Suppressor macrophage treated with lipopolysaccharide for 4 hours (primary cell): ENCODE data around the gene TNIP1.

Source experiments
- DNase-seq: peaks from one replicate; pipeline ENCODE4 v3.0.0-alpha.2; 2020

TNIP1 gene

DNA sequence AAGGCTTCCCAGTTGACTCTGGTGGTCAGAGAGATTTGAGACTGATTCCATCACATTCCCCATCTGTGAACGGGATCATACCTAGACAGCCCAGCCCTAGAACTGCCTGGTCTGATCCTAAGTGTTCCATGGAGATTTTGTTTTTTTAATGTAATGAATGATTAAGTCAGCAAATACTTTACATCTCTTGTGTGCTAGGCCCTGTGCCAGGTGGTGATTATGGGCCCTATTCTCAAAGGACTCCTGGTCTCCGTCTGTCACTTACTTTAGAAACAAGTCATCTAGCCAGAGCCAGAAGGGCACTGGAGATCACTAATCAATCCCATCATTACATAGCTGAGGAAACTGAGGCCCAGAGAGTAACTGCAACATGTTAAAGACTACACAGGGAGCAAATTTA lies 61.5 kb downstream of the TNIP1 start:
- DNase-seq: no peak

- DNase-seq: no peak
Measured at GRCh38 chr5:151018846-151019245, 62.0 kb downstream of the TNIP1 start.

DNA sequence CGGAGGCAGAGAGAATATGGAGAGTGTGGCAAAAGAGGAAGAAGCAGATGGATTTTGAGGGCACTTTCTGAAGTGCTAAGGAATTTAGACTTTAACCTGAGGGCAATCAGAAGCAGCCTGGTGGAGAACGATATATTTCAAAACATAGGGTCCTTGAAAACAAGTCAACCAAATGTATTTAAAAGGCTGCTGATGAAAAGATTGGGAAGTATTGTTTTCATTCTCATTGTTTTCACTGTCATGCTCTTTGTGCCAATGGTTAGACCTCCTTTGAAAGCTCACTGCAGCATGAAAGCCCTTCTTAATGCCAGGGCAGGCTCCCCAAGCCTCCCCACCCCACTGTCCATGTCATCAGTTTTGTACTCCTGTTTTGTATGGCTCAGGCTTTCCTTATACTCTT lies 62.9 kb downstream of the TNIP1 start:
- DNase-seq: no peak

GRCh38 chr5:151016700-151017099 lies 64.1 kb downstream of the TNIP1 start:
- DNase-seq: peak; percentile 85

- no peak for DNase-seq
Measured at GRCh38 chr5:151015974-151016587, 64.8 kb downstream of the TNIP1 start.

GRCh38 chr5:151014680-151015343 lies 66.0 kb downstream of the TNIP1 start:
- DNase-seq: no peak

GRCh38 chr5:151012862-151013261 lies 68.0 kb downstream of the TNIP1 start:
- DNase-seq: no peak

DNA sequence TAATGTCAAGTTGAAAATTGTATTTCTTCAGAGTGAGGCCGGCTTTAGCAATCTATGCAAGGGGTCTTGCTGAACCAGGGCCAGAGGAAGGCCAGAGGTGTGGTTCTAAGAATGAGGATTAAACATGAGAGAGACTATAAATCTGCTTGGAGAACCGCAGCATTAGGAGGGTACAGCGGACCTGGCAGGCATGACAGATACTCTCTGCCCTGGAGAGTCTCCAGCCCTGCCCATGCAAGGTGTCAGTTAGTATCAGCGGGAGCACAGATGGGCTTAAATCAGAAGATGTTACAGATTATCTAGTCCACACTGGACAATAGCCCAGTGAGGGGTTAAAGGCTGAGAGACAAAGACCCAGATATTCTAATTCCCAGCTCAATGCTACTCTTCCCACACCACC lies 71.9 kb downstream of the TNIP1 start:
- no peak for DNase-seq

GRCh38 chr5:151008210-151008491 lies 72.7 kb downstream of the TNIP1 start:
- DNase-seq: no peak

DNA sequence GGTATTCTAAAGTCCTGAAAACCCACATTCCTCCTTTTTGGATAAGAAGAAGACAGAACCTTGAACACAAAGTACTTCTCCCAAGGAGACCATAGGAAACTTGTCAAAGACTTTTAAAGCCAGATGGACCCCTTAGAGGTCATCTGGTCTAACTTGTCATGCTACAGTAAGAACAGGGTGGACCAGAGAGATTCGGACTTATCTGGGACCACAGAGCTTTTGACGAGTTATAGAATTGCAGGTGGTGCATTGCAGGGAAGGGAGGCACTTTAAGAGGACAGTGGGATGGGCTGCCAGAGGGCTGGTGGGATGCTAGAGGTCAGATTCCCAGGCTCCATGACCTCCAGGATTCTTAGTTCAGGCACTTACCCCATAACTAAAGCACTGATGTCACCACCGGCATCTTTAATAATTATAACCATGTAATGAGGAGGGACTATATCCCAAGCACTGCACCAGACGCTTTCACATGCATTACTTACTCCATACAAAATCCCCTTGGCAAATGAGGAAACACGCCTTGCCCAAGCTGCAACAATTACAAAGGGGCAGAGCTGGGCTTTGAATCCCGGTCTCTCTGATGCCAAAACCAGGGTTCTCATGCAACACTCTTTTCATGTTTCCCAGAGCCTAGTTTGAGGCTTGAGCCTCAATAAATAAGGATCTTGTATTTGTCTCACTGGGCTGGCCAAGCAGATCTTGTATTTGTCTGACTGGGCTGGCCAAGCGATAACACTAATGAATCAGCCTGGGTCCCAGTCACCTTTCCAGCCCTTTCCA lies 73.2 kb downstream of the TNIP1 start:
- no peak for DNase-seq

DNA sequence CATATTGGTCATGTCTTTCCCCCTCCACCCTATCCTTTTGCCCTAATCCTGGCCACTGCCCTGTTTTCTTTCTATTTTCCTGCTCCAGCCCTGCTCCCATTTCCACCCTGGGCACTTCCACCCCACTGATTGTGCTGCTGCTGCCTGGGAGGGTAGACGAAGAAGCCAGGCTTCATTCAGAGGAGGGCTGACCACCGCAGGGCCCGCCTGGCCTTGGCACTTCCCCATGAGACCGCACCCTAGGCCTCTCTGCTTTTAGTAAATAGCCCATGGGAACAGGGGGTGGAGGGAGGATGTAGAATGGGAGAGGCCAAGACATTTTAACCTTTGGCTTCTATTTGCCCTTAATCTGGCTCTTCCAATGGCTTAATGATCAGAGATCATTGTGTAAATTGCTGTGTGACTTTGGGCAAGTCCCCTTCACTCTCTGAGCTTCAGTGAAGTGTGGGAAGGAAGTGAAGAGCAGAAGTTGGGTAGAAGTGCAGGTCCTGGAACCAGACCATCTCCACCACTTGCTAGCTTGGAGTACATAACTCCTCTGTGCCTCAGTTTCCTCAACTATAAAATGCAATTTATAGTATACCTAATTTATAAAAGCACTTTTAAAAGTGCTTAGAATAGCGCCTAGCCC lies 74.0 kb downstream of the TNIP1 start:
- no peak for DNase-seq

GRCh38 chr5:151005950-151006576 lies 74.8 kb downstream of the TNIP1 start:
- DNase-seq: peak; percentile 65

- no peak for DNase-seq
Measured at GRCh38 chr5:151005187-151005949, 75.5 kb downstream of the TNIP1 start.

- DNase-seq: no peak
Measured at GRCh38 chr5:151004499-151004898, 76.3 kb downstream of the TNIP1 start.

GRCh38 chr5:151003503-151003860 lies 77.4 kb downstream of the TNIP1 start:
- no peak for DNase-seq

- DNase-seq: no peak
Measured at GRCh38 chr5:151002681-151003502, 77.9 kb downstream of the TNIP1 start.

DNA sequence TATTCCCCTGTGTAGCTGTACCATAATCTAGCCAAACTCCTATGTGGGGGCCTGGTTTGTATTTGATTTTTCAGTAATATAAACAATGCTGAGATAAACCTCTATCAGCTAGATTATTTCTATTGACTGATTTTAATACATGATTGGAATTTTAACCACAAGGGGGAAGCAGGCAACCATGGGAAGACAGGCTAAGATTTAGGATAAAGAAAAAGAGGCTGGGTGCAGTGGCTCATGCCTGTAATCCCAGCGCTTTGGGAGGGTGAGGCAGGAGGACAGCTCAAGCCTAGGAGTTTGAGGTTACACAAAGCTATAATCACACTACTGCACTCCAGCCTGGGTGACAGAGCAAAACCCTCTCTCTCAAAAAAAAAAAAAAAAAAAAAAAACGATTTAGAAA lies 78.6 kb downstream of the TNIP1 start:
- DNase-seq: no peak

GRCh38 chr5:151001436-151001835 lies 79.4 kb downstream of the TNIP1 start:
- no peak for DNase-seq

DNA sequence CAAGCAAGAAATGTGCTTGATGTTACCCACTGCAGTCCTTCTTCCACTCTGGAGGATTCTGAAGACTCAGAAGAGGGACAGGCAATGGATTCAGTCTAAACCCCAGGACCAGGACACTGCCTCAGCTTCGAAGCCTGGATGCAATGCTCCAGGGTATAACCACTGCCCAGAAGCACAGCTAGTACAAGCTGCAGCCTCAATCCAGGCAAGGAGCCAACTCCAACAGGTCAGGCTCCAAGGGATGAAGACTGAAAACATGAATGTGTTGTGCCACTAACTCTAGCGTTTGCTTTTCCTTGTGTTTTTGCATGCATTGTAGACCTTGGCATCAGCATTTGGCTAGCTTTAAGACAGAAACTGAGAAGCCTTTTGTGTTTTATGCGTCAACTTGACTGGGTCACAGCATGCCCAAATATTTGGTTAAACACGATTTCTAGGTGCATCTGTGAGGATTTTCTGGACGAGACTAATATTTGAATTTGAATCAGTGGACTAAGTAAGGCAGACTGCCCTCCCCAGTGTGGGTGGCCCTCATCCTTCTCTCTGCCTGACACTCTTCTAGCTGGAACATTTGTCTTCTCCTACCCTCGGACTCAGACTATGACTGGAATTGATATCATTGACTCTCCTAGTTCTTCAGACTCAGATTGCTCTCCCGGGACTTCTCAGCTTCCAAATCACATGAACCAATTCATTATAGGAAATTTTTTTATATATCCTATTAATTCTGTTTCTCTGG lies 81.0 kb downstream of the TNIP1 start:
- no peak for DNase-seq

GRCh38 chr5:150993826-150994412 lies 86.9 kb downstream of the TNIP1 start:
- no peak for DNase-seq

DNA sequence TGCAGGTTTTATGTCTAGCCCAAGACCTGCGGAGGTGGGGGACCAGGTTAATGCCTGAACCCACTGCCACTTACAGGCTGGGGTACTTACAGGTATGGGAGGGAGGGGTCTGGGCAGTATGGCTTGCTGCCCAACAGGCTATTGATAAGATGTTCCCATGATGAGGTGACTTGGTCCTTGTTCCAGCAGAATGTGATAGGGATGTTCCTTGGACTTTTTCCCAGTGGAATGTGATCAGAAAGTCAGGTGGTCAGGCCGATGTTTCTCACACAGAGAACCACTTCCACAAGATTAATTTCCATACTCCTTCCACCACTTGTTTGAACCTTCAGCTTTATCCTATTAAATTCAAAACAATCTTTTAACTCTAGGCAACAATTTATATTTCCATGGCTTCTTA lies 87.4 kb downstream of the TNIP1 start:
- DNase-seq: no peak
